ENCODE data around the gene AGMAT. TPM values are rescaled to one million over a fixed set of nuclear protein-coding genes. Genes with fewer than 3 reads are reported as not detected.

Gene AGMAT
- polyA plus RNA-seq, 3 donors = not detected

- peaks cover 31% of the 10 kb centered on the region for H3K79me2 ChIP-seq (ENCODE audit: insufficient read depth, low read length)
- no peaks in the 10 kb centered on the region for H3K9me3 ChIP-seq (replicated peaks in 1 of 2; ENCODE audit: control insufficient read depth in 1 of 2, insufficient read depth in 1 of 2, low read length in 2 of 2)
- under 1% methylated on average over 26 of the region's 40 CpGs for WGBS (ENCODE audit: insufficient coverage)
- Mint-ChIP-seq H3K36me3 (peaks cover 3 to 5% of the 10 kb centered on the region in 2 donors), H3K4me3 (peak overlapping the region; percentile 85 to 91), H3K9me3 (peaks cover 0 to 1% (median 0%) of the 10 kb centered on the region in 7 donors), H3K4me1 (peaks cover 42% of the 10 kb centered on the region), H3K27me3 (ENCODE audit: low read depth in 3 of 3) (peaks cover 0 to 3% (median 0%) of the 10 kb centered on the region in 3 donors), H3K27ac (peak overlapping the region; percentile 98 to 100 (median 99))
- TF ChIP-seq CTCF (IDR thresholded peaks at IDR 0.05) = no peak
- H3K27ac ChIP-seq (ENCODE audit: low read depth in 1 of 2, low read length in 2 of 2) = peak overlapping the region; percentile 88 to 94
- peak overlapping the region; percentile 84 for H3K4me2 ChIP-seq (replicated peaks; ENCODE audit: extremely low read depth, low read length, poor library complexity, severe bottlenecking)
- H3K4me3 ChIP-seq (replicated peaks in 1 of 3; ENCODE audit: low read depth in 2 of 3, low read length in 3 of 3) = peak overlapping the region; percentile 60 to 84 (median 75)
- peak overlapping the region; percentile 23 for H3K9ac ChIP-seq (ENCODE audit: insufficient read depth, low read length, poor library complexity, severe bottlenecking)
- peaks cover 0 to 2% of the 10 kb centered on the region in 2 donors for H3K36me3 ChIP-seq (replicated peaks in 1 of 2; ENCODE audit: control insufficient read depth in 1 of 2, insufficient read depth in 2 of 2, low read length in 2 of 2)
- DNase-seq = no peak
- H2AFZ ChIP-seq (ENCODE audit: insufficient read depth, low read depth, low read length, poor library complexity, severe bottlenecking) = peak overlapping the region; percentile 68
- H3K4me1 ChIP-seq (ENCODE audit: control insufficient read depth in 1 of 2, insufficient read depth in 2 of 2, low read length in 2 of 2) = peaks cover 32 to 37% of the 10 kb centered on the region in 2 donors
- H4K20me1 ChIP-seq (ENCODE audit: insufficient read depth, low read length) = no peaks in the 10 kb centered on the region
- no peaks in the 10 kb centered on the region for H3K27me3 ChIP-seq (ENCODE audit: control insufficient read depth in 2 of 2, insufficient read depth in 2 of 2, low read length in 2 of 2)
- intact Hi-C loops (cut with micrococcal nuclease) = loop anchor here (5.0 kb wide), 1 partner anchor 92 kb away; the partner anchor contains the start of gene DDI2 (in 2 of the 2)
These were observed 59.5 kb downstream of the AGMAT start for GRCh38 chr1:15525050-15526020.

- peak; percentile 96 to 100 (median 99) for DNase-seq
- H3K9me3 Mint-ChIP-seq = peaks cover 0 to 1% (median 0%) of the 10 kb centered on the region in 7 donors
- H3K27me3 Mint-ChIP-seq (ENCODE audit: low read depth in 3 of 3) = peaks cover 0 to 3% (median 0%) of the 10 kb centered on the region in 3 donors
- peaks cover 32 to 37% of the 10 kb centered on the region in 2 donors for H3K4me1 ChIP-seq (ENCODE audit: control insufficient read depth in 1 of 2, insufficient read depth in 2 of 2, low read length in 2 of 2)
- peaks cover 31% of the 10 kb centered on the region for H3K79me2 ChIP-seq (ENCODE audit: insufficient read depth, low read length)
- TF ChIP-seq CTCF (IDR thresholded peaks at IDR 0.05) = no peak
- peak overlapping the region; percentile 98 to 100 (median 99) for H3K27ac Mint-ChIP-seq
- H3K9me3 ChIP-seq (replicated peaks in 1 of 2; ENCODE audit: control insufficient read depth in 1 of 2, insufficient read depth in 1 of 2, low read length in 2 of 2) = no peaks in the 10 kb centered on the region
- H3K36me3 Mint-ChIP-seq = peaks cover 1 to 3% of the 10 kb centered on the region in 2 donors
- peaks cover 43% of the 10 kb centered on the region for H3K4me1 Mint-ChIP-seq
- no peaks in the 10 kb centered on the region for H3K27me3 ChIP-seq (ENCODE audit: control insufficient read depth in 2 of 2, insufficient read depth in 2 of 2, low read length in 2 of 2)
- peak overlapping the region; percentile 59 to 99 (median 90) for H3K4me3 ChIP-seq (replicated peaks in 1 of 3; ENCODE audit: low read depth in 2 of 3, low read length in 3 of 3)
- peak overlapping the region; percentile 94 for H3K27ac ChIP-seq (ENCODE audit: low read depth in 1 of 2, low read length in 2 of 2)
- peak overlapping the region; percentile 76 for H3K9ac ChIP-seq (ENCODE audit: insufficient read depth, low read length, poor library complexity, severe bottlenecking)
- H2AFZ ChIP-seq (ENCODE audit: insufficient read depth, low read depth, low read length, poor library complexity, severe bottlenecking) = no peak overlapping the region
- under 1% methylated on average over 55 of the region's 88 CpGs for WGBS (ENCODE audit: insufficient coverage)
- peak overlapping the region; percentile 85 to 91 for H3K4me3 Mint-ChIP-seq
- H4K20me1 ChIP-seq (ENCODE audit: insufficient read depth, low read length) = no peaks in the 10 kb centered on the region
- intact Hi-C loops (cut with micrococcal nuclease) = loop anchor here (5.0 kb wide), 3 partner anchors 93 to 843 kb away; partner anchors contain the start of genes DDI2 (in 2 of the 2) and SZRD1 (in 1 of the 2)
- H3K36me3 ChIP-seq (replicated peaks in 1 of 2; ENCODE audit: control insufficient read depth in 1 of 2, insufficient read depth in 2 of 2, low read length in 2 of 2) = no peaks in the 10 kb centered on the region
- peak overlapping the region; percentile 84 for H3K4me2 ChIP-seq (replicated peaks; ENCODE audit: extremely low read depth, low read length, poor library complexity, severe bottlenecking)
These were observed 60.4 kb downstream of the AGMAT start for GRCh38 chr1:15524283-15525049.

Measured in CD14-positive monocyte (primary cell).